ENCODE data around the gene ZCCHC2. TPM values are rescaled to one million over a fixed set of nuclear protein-coding genes. Genes with fewer than 3 reads are reported as not detected.

The ZCCHC2 gene
- total RNA-seq, 1 donor from 2014 or later = 10.7 TPM

DNA sequence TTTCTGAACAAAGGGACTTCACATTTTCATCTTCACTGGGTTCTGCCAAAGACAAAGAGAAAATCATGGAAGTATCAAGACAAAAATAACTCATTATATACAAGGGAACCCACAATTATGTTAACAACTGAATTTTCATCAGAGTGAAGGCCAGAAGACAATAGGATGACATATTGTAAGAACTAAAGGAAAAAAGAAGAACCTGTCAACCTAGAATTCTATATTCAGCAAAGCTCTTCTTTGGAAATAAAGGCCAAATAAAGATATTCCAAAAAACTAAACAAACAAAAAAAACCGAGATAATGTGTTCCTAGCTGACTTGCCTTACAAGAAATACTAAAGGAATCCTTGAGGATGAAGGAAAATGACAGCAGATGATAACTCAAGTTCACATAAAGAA is 10.3 kb upstream of the ZCCHC2 start:
- no peaks in the 10 kb centered on the region for H3K36me3 ChIP-seq (ENCODE audit: control insufficient read depth, insufficient read depth, low read length)

DNA sequence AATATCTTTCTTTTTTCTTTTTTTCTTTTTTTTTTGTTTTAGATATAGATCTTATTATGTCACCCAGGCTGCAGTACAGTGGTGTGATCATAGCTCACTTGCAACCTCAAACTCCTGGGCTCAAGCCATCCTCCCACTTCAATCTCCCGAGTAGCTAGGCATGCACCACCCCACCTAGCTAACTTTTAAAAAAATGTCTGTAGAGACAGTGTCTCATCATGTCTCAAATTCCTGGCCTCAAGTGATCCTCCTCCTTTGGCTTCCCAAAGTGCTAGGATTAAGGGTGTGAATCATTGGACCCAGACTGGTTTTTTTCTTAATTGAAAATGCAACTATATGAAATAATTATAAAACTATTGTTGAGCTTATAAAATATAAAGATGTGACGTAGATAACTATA is 9.8 kb upstream of the ZCCHC2 start:
- no peak for DNase-seq (ENCODE audit: low read depth)
- no peaks in the 10 kb centered on the region for H3K27me3 ChIP-seq (ENCODE audit: control insufficient read depth, insufficient read depth, low read length)
- H3K36me3 ChIP-seq (ENCODE audit: control insufficient read depth, insufficient read depth, low read length) = no peaks in the 10 kb centered on the region
- no peak overlapping the region for H3K4me3 ChIP-seq (ENCODE audit: low read depth, low read length)
- TF ChIP-seq, protein P1, sequence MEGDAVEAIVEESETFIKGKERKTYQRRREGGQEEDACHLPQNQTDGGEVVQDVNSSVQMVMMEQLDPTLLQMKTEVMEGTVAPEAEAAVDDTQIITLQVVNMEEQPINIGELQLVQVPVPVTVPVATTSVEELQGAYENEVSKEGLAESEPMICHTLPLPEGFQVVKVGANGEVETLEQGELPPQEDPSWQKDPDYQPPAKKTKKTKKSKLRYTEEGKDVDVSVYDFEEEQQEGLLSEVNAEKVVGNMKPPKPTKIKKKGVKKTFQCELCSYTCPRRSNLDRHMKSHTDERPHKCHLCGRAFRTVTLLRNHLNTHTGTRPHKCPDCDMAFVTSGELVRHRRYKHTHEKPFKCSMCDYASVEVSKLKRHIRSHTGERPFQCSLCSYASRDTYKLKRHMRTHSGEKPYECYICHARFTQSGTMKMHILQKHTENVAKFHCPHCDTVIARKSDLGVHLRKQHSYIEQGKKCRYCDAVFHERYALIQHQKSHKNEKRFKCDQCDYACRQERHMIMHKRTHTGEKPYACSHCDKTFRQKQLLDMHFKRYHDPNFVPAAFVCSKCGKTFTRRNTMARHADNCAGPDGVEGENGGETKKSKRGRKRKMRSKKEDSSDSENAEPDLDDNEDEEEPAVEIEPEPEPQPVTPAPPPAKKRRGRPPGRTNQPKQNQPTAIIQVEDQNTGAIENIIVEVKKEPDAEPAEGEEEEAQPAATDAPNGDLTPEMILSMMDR (IDR thresholded peaks at IDR 0.05; ENCODE audit: insufficient read depth, low read length, poor library complexity, severe bottlenecking) = no peak

More for the DNA sequence above, 10.3 kb upstream of the ZCCHC2 start:
- H3K4me3 ChIP-seq (ENCODE audit: low read depth, low read length) = no peak overlapping the region
- TF ChIP-seq, protein P1 (IDR thresholded peaks at IDR 0.05; ENCODE audit: insufficient read depth, low read length, poor library complexity, severe bottlenecking) = no peak
- H3K27me3 ChIP-seq (ENCODE audit: control insufficient read depth, insufficient read depth, low read length) = no peaks in the 10 kb centered on the region
- no peak for DNase-seq (ENCODE audit: low read depth)

DNA sequence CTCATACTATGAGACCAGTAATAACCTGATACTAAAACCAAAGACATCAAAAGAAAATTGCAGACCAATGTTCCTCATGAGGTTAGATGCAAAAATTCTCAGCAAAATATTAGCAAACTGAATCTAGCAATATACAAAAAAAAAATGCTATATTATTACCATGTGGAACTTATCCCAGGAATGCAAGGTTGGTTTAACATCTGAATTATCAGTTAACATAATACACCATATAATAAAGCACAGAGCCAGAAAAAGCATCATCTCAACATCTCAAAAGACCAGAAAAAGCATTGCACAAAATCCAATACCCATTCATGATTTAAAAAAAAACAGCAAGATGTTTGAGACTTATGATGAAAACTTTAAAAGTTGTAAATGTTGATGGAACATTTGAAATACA is 8.3 kb upstream of the ZCCHC2 start:
- no peak for DNase-seq (ENCODE audit: low read depth)

DNA sequence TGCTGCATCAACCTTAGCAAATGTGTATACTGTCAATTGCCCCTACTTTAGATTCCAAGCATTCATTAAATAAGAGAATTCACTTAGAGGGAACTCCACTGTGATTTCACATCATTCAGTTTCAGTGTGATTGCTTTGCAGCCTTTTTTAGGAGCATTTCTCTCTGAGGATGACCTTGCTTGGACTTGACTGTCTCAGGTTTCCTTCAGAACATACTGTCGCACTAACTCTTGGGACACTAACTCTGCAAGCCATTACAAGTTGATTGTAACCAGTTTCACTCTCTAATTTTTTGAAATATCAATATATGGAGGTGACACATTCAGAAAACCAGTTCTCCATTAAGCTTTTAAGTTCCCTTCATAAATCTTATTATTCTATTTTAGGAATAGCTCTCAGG is 6.6 kb upstream of the ZCCHC2 start:
- TF ChIP-seq, protein P1 (IDR thresholded peaks at IDR 0.05; ENCODE audit: insufficient read depth, low read length, poor library complexity, severe bottlenecking) = no peak
- no peak for DNase-seq (ENCODE audit: low read depth)
- Histone ChIP-seq H3K4me3 (ENCODE audit: low read depth, low read length) (no peak overlapping the region), H3K36me3 (ENCODE audit: control insufficient read depth, insufficient read depth, low read length) (no peaks in the 10 kb centered on the region), H3K27me3 (ENCODE audit: control insufficient read depth, insufficient read depth, low read length) (no peaks in the 10 kb centered on the region)

More for the DNA sequence above, 8.3 kb upstream of the ZCCHC2 start:
- H3K27me3 ChIP-seq (ENCODE audit: control insufficient read depth, insufficient read depth, low read length) = no peaks in the 10 kb centered on the region
- no peaks in the 10 kb centered on the region for H3K36me3 ChIP-seq (ENCODE audit: control insufficient read depth, insufficient read depth, low read length)
- no peak overlapping the region for H3K4me3 ChIP-seq (ENCODE audit: low read depth, low read length)
- TF ChIP-seq, protein P1 (IDR thresholded peaks at IDR 0.05; ENCODE audit: insufficient read depth, low read length, poor library complexity, severe bottlenecking) = no peak

DNA sequence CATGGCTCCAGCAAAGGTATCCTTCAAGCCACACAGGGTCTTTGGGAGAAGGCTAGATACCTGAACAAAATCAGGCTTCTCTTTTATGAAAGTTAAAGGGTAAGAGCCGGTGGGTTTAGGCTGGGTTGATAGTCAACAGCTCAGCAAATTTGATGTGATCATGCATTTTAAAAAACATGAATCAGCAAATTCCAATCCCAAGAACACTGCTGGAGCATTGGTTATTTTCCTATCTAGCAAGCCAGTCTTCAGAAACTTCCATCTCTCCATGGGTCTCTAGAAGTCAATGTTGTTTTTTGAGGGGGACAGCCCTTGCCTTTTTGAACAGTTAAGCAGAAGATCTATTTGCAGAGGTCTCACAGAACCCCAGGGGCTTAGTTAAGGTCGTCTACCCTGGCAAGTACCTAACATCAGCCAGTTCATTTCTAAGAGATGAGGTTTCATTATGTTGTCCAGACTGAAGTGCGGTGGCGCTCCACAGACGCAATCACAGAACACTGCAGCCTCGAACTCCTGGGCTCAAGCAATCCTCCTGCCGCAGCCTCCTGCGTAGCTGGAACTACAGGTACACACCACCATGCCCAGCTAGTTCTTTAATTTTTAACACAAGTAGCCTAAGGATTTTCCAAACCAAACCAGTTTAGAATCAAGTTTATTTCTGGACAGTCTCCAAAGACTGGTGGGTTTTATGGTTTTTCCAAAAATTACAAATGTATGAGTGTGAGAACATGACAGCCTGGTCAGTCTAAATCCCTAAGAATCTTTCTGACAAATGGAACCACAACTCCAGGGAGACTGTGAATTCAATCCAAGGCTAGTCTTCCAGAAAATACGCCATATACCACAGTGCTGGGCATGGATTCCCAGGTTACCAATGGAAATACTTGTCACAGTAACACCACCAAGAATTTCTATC is 4.1 kb upstream of the ZCCHC2 start:
- TF ChIP-seq, protein P1 (IDR thresholded peaks at IDR 0.05; ENCODE audit: insufficient read depth, low read length, poor library complexity, severe bottlenecking) = no peak
- Histone ChIP-seq H3K4me3 (ENCODE audit: low read depth, low read length) (no peak overlapping the region), H3K27me3 (ENCODE audit: control insufficient read depth, insufficient read depth, low read length) (no peaks in the 10 kb centered on the region), H3K36me3 (ENCODE audit: control insufficient read depth, insufficient read depth, low read length) (no peaks in the 10 kb centered on the region)
- DNase-seq (ENCODE audit: low read depth) = no peak

Measured in kidney epithelial cell (primary cell).